ENCODE data around the gene RSRC2.
"Not testable (repeated sequence)": the region's sequence is repeated elsewhere in the genome, so short reads cannot be mapped to it uniquely, and the experiment has no call there.

The RSRC2 gene

DNA sequence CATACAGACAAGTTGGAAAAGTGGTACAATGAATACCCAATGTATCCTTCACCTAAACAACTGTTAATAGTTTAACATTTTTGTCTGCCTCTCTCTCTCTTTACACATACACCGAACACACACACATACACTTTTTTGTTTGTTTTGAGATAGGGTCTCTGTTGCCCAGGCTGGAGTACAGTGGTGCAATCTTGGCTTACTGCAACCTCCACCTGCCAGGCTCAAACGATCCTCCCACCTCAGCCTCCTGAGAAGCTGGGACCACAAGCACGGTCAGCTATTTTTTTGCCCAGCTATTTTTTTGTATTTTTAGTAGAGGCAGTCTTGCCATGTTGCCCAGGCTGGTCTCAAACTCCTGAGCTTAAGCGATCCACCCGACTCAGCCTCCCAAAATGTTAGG, 42.8 kb downstream of the RSRC2 start:
- no peak for DNase-seq

DNA sequence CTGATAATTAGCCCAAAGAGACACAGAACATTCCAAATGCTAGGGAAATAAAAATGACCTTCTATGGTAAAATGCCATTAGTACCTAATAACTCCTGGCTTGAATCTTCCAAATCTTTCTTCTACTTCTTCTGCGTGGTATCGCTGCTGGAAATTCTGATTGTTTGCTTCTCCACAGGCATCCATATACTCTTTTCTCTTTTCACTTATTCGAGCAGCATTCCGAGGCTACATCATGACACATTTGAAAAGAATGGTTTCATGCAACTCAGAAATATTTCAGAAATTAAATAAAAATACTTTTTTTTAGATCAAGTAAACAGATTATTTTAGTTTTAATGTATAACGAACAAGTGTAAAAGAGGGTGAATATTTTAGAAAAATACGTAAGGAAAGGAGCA, 44.9 kb downstream of the RSRC2 start:
- DNase-seq: no peak

DNA sequence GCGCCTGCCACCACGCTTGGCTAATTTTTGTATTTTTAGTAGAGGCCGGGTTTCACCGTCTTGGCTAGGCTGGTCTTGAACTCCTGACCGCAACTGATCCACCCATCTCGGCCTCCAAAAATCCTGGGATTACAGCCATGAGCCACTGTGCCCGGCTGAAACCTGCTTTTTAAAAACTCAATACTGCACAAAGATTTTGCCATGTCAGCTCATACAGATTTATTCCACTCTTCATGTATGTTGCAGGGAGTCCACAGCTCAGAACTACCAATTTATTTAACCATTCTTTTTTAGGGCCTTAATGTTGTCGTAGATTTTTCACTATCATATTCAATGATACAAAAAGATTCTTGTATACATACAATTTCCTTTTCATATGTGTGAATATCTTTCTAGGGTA, 46.0 kb downstream of the RSRC2 start:
- DNase-seq: no peak

DNA sequence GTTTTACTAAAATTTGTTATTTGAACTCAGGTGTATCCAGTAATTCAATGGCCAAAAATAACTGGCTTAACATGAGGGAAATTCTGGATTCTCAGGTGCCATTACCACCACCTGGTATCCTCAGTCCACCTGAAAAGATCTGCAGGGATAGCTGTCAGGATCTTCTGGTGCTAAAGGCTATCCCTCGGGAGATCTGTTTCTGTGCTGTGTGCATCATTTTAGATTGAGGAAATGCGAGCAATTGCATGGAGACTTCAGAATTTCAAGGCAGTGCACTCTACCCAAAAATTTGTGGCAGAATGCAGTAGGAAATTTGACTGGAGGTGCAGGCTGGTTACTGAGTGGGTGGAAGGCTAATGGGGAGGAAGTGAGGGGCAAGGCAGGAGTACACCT, 52.4 kb downstream of the RSRC2 start:
- DNase-seq: no peak

DNA sequence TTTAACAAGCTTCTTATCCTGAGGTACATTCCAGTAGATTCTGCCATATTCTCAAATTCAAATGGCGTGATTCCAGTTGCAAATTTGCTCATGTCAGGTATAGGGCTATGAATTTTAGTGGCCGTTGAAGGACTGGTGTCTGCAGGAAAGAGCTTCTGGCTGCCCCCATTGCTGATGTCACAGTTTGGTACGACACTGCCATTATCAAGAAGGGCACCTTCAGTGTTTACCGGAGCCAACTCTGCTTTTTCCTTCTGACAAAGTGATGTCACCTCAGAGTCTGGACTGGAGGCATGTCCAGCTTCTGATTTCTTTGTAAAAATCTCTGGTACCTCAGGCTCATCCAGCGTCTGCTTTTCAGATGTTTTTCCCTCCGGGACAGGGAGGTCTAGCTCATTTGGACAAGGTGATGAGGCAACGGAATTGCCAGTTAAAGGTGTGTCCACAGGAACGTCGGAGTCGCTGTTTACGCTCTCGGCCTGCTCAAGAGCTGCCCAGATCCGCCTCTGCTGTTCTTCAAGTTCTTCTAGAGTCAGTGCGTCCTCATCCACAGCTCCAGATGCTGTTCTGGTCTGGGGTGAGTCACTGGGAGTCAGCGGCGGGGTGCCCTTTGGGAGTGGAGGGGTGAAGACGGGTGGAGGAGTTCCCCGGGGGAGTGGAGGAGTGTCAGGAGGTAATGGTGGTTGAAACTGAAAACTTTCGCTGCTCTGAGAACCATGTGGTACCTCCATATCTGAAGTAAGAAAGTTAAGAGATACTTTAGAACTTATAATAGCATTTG, 53.0 kb downstream of the RSRC2 start:
- no peak for DNase-seq

DNA sequence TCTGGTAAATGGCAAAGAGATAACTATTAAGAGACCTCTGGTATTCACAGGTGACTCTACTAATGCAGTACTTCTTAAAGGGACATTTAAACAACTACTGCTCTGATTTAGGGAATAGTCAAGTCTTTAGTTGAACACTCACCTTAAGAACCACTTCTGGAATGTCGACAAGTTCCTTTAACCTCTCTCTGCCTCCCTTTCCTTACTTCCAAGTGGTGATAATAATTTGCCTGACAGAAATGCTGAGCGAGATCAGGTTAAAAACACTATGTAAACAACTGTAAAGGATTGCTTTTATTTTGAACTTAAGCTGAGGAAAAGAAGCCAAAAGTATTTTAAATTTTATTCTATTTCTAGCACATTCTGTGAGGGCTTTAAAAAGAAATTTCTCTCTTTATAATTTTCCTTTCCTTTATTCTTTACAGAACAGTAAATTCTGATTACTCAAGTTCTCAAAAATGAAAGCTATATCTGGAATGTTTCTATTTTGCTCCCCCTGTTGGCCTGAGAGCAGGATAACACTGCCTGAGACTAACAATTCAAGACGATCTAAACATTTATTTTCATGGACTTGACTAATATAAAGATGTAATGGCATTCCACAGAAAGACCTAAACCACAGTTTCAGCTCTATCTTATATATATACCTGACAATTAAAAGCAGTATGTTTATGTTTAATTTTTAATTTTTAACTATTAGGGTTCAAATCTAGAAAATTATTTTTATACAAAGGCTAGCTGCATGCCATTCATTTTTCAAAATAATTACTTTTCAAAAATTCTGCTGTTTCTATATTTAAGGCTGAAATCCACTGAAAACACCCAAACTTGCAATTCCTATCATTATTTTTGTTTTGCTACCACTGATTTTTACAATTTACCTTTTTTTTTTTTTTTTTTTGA, 55.2 kb downstream of the RSRC2 start:
- peak; percentile 32 for DNase-seq

DNA sequence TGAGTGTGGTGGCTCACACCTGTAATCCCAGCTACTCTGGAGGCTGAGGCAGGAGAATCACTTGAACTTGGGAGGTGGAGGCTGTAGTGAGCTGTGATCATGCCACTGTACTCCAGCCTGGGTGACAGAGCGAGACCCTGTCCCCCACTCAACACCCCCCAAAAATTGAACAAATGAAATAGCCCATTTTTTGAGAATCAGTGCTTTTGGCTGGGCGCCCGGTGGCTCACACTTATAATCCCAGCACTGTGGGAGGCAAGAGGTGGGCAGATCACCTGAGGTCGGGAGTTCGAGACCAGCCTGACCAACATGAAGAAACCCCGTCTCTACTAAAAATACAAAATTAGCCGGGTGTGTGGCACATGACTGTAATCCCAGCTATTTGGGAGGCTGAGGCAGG, 56.2 kb downstream of the RSRC2 start:
- DNase-seq: not testable (repeated sequence)

DNA sequence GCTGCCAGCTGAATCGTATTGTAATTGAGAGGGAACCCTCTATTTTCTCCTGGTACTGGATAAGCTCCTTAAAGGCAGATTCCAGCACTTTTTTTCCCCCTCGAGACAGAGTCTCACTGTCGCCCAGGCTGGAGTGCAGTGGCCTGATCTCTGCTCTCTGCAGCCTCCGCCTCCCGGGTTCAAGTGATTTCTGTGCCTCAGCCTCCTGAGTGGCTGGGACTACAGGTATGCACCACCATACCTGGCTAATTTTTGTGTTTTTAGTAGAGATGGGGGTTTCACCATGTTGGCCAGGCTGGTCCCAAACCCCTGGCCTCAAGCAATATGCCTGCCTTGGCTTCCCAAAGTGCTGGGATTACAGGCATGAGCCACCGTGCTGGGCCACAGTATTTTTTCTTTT, 56.9 kb downstream of the RSRC2 start:
- DNase-seq: not testable (repeated sequence)

DNA sequence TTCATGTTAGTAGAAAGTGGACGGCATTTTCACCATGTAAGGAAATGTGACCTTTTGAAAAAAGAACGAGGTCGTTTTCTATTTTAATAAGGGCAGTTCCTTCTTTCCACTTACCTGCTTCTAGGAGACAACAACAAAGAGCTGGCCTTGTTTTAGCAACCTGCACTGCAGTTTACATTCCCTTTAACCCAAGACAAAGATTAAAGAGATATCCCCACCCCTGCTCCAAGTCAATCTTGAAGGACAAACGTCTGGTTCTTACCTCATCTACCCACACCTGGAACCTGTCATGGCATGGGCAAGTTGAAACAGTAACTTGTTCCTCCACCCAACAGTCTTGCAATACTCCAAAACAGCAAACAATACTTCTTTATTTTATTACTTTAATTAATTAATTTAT, 58.8 kb downstream of the RSRC2 start:
- DNase-seq: no peak

DNA sequence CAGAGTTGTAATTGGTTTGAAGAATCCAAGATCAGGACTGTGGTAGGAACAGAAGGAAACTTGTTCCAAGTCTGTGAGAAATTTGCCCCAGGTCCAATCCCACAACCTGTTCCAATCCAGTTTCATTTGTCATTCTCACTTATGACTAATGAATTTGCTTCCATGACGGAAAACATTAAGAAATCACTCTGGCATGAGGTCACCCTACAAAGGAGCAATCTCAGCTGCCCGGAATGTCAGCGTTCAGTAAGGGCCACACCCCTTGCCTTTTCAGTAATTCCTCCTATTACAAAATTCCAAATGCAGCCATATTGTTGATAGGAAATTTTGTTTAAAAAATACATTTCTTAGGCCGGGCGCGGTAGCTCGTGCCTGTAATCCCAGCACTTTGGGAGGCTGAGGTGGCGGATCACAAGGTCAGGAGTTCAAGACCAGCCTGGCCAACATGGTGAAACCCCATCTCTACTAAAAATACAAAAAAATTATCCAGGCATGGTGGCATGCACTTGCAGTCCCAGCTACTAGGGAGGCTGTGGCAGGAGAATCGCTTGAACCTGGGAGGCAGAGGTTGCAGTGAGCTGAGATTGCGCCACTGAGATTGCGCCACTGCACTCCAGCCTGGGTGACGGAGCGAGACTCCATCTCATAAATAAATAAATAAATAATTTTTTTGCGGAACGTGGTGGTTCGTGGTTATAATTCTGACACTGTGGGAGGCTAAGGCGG, 62.3 kb downstream of the RSRC2 start:
- DNase-seq: not testable (repeated sequence)

DNA sequence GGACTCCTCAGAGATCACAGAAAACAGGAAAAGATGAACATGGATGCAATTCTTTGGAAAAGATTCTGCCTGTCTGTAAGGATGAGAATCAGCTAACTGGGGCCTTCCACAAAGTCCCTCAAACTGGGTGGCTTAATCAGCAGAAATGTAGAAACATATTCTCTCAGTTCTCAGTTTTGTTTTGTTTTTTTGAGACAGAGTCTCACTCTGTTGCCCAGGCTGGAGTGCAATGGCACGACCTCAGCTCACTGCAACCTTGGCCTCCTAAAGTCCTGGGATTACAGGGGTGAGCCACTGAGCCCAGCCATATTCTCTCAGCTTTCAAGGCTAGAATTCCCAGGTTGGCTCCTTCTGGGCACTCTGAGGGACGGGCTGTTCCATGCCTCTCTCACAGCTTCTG, 66.1 kb downstream of the RSRC2 start:
- no peak for DNase-seq

DNA sequence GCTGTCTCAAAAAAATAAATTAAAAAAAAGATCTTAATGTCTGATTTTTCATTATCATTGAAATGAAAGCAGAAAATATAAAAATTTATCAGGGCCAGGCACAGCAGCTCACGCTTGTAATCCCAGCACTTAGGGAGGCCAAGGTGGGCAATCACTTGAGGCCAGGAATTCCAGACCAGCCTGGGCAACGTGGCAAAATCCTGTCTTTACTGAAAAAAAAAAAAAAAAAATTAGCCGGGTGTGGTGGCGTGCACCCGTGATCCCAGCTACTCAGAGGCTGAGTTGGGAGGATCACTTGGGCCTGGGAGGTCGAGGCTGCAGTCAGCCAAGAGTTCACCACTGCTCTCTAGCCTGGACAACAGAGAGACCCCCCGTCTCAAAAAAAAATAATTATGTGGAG, 66.7 kb downstream of the RSRC2 start:
- DNase-seq: no peak

DNA sequence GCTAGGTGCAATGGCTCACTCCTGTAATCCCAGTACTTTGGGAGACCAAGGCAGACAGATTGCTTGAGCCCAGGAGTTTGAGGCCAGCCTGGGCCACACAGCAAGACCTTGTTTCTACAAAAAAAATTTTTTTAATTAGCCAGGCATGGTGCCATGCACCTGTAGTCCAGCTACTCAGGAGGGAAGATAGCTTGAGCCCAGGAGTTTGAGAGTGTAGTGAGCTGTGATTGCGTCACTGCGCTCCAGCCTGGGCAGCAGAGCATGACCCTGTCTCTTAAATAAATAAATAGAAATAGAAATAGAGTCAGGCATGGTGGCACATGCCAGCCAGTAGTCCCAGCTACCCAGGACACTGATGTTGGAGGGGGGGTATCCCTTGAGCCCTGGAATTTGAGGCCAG, 67.5 kb downstream of the RSRC2 start:
- no peak for DNase-seq

DNA sequence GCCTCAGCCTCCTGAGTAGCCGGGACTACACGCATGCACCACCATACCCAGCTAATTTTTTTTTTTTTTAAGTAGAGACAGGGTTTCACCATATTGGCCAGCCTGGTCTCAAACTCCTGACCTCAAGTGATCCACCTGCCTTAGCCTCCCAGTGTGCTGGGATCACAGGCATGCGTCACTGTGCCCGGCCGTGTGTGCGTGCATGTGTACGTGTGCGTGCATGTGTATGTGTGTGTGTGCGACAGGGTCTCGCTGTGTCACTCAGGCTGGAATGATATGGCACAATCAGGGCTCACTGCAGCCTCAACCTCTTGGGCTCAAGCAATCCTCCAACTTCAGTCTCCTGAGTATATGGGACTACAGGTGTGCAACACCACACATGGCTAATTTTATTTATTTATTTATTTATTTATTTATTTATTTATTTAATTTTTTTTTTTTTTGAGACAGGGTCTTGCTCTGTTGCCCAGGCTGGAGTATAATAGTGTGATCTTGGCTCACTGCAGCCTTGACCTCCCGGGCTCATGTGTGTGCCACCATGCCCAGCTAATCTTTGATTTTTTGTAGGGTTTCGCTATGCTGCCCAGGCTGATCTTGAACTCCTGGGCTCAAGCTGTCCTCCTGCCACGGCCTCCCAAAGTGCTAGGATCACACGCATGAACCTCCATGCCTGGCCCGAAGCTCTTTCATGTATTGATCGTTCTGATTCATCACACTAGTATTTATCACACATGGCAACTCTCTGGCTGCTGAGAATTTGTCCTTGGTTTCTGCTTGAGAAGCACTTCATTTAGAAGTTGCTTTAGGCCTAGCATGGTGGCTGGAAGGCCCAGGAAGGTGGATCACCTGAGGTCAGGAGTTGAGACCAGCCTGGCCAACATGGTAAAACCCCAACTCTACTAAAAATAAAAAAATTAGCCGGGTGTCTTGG, 68.4 kb downstream of the RSRC2 start:
- no peak for DNase-seq

DNA sequence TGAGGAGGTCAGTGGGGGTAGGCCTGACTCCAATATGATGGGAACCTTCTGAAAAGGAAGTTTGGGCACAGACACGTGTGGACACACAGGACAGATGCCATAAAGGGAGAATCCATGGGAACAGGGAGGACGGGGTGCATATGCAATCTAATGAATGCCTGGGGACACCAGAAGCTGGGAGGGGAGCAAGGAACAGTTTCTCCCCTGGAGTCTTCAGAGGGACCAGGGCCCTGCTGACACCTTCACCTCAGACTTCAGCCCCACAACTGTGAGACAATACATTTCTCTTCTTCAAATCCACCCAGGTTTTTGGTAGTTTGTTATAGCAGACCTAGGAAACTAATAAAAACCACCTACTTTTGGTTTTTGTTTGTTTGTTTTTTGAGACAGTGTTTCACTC, 69.1 kb downstream of the RSRC2 start:
- no peak for DNase-seq

DNA sequence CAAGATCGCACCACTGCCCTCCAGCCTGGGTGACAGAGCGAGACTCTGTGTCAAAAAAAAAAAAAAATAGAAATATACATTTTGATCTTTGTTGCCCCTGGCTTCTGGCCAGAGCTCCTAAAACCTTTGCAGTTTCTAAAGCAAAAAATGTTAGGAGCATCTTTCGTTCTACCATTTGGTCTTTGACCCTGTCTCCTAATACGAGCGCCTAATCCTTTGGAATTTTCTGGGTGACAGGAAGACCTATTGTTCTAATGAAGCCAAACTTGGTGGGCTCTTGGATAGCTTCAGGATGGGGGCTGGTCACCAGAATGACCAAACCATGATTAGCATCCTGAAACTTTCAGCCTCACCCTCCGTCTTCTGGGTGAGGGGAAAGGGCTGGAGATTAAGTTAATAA, 72.0 kb downstream of the RSRC2 start:
- DNase-seq: no peak

DNA sequence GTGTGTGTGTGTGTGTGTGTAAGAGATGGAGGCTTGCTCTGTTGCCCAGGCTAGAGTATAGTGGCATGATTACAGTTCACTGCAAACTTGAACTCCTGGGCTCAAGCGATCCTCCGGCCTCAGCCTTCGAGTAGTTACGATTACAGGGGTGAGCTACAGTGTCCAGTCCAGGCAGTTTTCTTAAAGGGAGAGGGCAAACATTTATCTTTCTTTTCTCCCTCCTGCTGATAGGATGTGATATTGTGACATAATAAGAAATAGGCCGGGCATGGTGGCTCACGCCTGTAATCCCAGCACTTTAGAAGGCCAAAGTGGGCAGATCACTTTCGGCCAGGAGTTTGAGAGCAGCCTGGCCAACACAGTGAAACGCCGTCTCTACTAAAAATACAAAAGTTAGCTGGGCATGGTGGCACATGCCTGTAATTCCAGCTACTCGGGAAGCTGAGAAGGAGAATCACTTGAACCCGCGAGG, 72.5 kb downstream of the RSRC2 start:
- no peak for DNase-seq
